Stimulated activated CD8-positive, alpha-beta memory T cell treated with anti-CD3 and anti-CD28 coated beads, Interleukin-4, amount 100 ng/mL, for 1 hour (primary cell): ENCODE results near the gene GPR63.

Experiments used
- DNase-seq, 2 donors: peaks; one replicate each; pipeline ENCODE4 v3.0.0-alpha.2; 2020; ENCODE audit warnings: low read depth in 2 of 2, low spot score in 1 of 2

The GPR63 gene

GRCh38 chr6:96823743-96824142 lies 13.5 kb downstream of the GPR63 start:
- no peak for DNase-seq

GRCh38 chr6:96821034-96821433 lies 16.2 kb downstream of the GPR63 start:
- DNase-seq: no peak

- no peak for DNase-seq
Observed at GRCh38 chr6:96816301-96816817, 20.9 kb downstream of the GPR63 start.

DNA sequence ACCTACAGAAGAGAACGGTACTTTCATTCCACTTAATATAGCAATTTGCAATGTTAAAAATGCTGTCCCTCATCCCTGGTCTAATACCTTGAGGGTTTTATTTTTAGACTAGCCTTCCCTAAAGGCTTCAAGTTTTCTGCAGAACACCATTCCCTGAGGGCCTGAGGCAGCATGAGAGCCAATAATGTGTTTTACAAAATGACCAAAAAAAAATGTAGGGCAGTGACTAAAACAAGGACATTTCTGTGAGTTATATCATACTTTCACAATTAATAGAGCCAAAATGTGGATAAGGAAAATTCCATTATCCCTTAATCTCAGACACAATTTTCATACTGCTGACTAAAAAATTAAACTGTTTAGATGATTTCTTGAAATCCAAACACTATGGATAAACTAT lies 22.7 kb downstream of the GPR63 start:
- DNase-seq: no peak

GRCh38 chr6:96812077-96812703 lies 25.1 kb downstream of the GPR63 start:
- DNase-seq: no peak

DNA sequence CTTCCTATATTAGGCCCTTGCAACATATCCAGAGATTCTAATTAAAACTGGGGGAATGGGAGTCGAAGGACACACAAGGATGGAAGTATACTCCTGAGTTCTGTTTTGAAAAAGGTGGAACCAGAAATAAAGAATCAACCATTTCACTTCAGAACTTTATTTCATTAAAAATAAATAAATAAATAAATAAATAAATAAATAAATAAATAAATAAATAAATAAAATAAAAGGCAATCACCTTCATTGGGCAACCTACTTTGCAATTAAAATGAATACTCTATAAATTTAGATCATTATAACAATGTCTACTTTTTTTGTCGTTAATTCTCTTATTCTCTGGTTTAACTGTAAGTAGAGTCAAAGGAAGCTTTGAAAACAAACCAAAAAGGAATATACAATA lies 25.6 kb downstream of the GPR63 start:
- DNase-seq: no peak

DNA sequence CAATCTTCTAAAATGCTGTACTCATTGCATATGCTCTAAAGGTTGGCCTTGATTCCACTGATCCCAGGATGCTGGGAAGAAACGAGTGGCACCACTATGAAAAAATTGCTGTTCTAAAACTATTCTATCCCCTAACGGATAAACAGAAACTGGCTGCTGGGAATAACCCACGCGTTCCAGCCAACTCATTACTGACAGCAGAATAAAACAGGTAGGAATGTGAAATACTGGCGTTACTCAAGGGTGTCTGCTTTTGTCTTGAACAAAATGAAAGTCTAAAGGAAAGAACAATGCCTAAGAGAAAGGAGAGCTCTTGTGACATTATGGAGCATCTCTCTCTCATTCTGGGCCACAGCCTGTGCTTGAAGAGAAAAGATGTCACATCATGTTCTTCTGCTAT lies 26.1 kb downstream of the GPR63 start:
- no peak for DNase-seq

DNA sequence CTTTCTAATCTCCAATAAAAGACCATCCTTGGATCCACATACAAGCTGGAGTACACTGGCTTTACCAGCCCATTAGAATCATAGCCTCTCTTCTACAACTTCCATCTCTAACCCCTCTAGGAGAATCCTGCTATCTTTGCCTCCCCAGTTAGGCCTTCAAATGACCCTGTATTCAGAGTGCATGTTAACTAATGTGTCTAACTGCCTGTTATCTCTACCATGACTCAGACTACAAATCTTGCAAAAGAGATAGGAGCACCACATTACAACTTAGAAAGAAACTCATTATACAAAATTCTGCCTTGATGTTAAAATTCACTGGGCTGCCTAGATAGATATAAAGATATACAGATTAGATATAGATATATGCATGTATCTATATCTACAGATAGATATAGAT lies 28.2 kb downstream of the GPR63 start:
- no peak for DNase-seq

GRCh38 chr6:96803106-96803481 lies 34.2 kb downstream of the GPR63 start:
- no peak for DNase-seq

DNA sequence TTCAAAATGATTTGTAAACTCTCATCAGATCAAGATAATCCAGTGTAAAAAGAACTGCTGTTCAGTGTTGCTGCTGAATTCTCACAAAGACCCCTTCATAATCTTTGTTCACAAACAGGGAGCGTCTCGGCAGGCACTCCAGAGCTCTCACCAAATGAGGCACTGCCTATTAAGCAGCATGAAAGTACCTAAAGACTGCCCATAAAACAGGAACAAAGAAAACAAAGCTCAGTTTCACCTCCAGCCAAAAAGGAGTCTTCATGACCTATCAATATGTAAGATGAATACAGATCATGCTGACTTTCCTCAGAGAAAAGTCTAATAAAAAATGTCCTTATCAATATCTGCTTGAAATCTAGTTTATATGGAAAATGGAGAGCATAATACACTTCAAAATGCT lies 41.8 kb downstream of the GPR63 start:
- no peak for DNase-seq

- DNase-seq: no peak
Observed at GRCh38 chr6:96794980-96795379, 42.3 kb downstream of the GPR63 start.

GRCh38 chr6:96792561-96793190 lies 44.6 kb downstream of the GPR63 start:
- no peak for DNase-seq

- DNase-seq: no peak
Observed at GRCh38 chr6:96789871-96790270, 47.4 kb downstream of the GPR63 start.

GRCh38 chr6:96787846-96788580 lies 49.3 kb downstream of the GPR63 start:
- no peak for DNase-seq

- DNase-seq: no peak
Observed at GRCh38 chr6:96786336-96786735, 50.9 kb downstream of the GPR63 start.

DNA sequence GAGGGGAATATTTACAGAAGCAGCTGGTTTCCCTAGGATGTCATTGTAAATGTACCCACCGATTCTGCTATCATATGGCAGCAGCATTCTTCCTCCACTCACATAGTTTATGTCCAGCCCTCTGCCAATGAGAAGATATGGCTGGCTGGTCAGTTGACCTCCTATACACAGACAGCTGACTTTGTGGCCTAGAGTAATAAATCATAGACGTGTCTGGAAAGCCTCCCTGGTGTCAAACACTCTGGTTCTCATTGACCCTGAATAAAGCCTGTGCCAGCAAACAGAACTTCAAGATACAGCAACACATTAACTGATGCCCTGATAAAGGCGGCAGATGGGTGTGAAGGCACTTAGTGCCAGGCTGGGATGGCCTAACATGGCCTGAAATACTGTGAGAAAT lies 52.6 kb downstream of the GPR63 start:
- DNase-seq: no peak

DNA sequence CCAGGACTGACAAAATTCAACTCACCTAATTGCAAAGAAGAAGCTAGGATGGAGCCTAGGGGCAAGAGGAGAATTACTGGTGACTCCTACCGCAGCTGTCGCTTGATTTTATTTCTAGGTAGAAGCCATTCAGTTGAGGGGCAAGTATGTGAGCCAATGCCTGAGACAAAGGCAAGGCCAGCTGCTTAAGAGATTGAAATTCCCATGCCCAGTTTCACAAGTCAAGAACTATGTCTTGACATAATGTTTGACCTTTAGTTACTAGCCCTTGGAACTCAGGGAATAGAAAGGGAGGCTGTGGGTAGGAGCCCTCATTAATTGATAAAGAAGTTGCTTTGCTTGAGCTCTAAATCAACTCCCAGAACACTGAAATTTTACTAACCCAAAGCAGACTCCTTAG lies 54.0 kb downstream of the GPR63 start:
- no peak for DNase-seq

DNA sequence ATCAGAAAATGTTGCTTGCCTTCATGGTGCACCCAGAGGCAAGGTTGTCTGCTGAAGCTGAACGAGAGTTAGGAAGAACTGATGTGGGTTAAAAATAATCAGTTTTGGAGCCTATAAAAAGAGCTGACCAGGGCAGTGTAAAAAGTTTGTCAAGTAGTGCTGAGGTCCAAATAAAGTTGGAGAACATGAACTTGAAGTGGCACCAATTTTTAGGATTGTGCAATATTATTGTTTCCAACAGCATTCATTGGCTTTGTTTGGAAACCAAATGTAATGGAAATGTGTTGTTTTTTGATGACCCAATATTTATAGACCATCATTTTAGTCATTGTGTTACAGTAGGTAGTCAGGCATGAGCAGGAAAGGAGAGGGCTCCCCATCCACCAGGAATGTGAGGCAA lies 55.7 kb downstream of the GPR63 start:
- no peak for DNase-seq

- DNase-seq: no peak
Observed at GRCh38 chr6:96777113-96777512, 60.2 kb downstream of the GPR63 start.

- no peak for DNase-seq
Observed at GRCh38 chr6:96775727-96776400, 61.4 kb downstream of the GPR63 start.

GRCh38 chr6:96766769-96767168 lies 70.5 kb downstream of the GPR63 start:
- no peak for DNase-seq

DNA sequence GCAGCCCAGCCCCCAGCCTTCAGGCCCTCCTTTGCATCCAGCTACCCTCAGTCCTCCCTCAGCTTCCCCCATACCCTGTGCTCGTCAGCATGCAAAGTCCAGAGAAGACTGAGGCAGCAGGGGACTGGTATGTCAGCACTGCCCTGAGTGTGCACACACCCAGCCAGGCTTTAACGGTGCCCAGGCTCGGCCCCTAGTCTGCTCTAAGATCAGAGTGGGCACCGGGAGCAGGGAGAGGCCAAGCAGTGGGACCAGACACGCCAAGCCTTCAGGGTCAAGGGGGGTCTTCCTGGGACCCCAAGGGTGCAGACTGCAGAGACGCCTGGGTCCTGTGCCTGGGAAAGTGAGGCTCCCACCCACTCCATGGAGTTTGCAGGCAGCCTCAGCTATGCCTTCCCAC lies 74.7 kb downstream of the GPR63 start:
- no peak for DNase-seq
